Adipocyte (in vitro differentiated cells): ENCODE data around the gene R3HDML.
"Not testable (repeated sequence)": the region's sequence is repeated elsewhere in the genome, so short reads cannot be mapped to it uniquely, and the experiment has no call there.

ENCODE experiments used
- DNase-seq: peaks from one replicate; pipeline ENCODE4 v3.0.0-alpha.2; 2015; ENCODE audit warnings: low read depth
- H3K27me3 ChIP-seq: replicated peaks from 2 replicates; pipeline ENCODE4 v1.7.0; 2013; ENCODE audit warnings: mild to moderate bottlenecking, low read length, moderate library complexity; ENCODE audit not compliant: control insufficient read depth, insufficient read depth
- H3K36me3 ChIP-seq: 2 replicates; pipeline ENCODE4 v1.7.0; 2013; ENCODE audit warnings: low read length, mild to moderate bottlenecking, moderate library complexity; ENCODE audit not compliant: control insufficient read depth, insufficient read depth, severe bottlenecking
- H3K4me1 ChIP-seq: 2 replicates; pipeline ENCODE4 v1.7.0; 2013; ENCODE audit warnings: mild to moderate bottlenecking, low read length, moderate library complexity; ENCODE audit not compliant: control insufficient read depth, insufficient read depth
- H3K4me3 ChIP-seq: 2 replicates; pipeline ENCODE4 v1.7.0; 2013; ENCODE audit warnings: mild to moderate bottlenecking, low read length, moderate library complexity
- H3K9ac ChIP-seq: 2 replicates; pipeline ENCODE4 v1.7.0; 2013; ENCODE audit warnings: mild to moderate bottlenecking, low read length, moderate library complexity
- H3K9me3 ChIP-seq: 2 replicates; pipeline ENCODE4 v1.7.0; 2013; ENCODE audit warnings: mild to moderate bottlenecking, low read length, moderate library complexity; ENCODE audit not compliant: control insufficient read depth

Gene R3HDML, protein sequence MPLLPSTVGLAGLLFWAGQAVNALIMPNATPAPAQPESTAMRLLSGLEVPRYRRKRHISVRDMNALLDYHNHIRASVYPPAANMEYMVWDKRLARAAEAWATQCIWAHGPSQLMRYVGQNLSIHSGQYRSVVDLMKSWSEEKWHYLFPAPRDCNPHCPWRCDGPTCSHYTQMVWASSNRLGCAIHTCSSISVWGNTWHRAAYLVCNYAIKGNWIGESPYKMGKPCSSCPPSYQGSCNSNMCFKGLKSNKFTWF

DNA sequence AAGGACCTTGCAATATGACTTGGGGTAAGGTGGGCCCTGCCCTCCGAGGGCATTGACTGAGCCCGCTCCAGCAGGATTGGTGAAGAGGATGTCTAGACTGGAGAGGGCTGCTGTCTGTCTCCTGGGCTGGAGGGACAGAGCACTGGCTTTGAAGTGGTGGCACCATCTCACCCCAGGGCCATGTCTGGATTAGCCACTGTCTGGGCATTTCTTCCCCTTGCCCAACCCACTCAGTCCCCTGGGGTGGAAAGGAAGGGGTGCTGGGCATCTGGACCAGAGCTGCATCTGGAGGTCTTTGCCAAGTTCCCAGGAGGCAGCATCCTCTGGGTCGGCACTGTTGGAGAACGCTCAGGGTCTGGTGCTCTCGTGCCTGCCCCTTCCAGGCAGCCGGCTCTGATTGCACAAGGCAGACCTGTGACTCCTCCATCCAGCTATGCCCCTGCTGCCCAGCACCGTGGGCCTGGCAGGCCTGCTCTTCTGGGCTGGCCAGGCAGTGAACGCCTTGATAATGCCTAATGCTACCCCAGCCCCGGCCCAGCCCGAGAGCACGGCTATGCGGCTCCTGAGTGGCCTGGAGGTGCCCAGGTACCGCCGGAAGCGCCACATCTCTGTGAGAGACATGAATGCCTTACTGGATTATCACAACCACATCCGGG lies at the start of gene R3HDML:
Gene R3HDML, plus strand, starts transcription at position 319 of the 656 bp plus-strand sequence. Its CDS starts 115 bp downstream, at position 434.
- Histone ChIP-seq H3K9ac (no peak within 1 kb of the TSS), H3K4me3 (no peak within 1 kb of the TSS), H3K4me1 (no peaks in the 10 kb centered on the region), H3K36me3 (no peaks in the 10 kb centered on the region), H3K27me3 (peaks cover 50% of the 10 kb centered on the region), H3K9me3 (no peaks in the 10 kb centered on the region)
- DNase-seq, result no peak

DNA sequence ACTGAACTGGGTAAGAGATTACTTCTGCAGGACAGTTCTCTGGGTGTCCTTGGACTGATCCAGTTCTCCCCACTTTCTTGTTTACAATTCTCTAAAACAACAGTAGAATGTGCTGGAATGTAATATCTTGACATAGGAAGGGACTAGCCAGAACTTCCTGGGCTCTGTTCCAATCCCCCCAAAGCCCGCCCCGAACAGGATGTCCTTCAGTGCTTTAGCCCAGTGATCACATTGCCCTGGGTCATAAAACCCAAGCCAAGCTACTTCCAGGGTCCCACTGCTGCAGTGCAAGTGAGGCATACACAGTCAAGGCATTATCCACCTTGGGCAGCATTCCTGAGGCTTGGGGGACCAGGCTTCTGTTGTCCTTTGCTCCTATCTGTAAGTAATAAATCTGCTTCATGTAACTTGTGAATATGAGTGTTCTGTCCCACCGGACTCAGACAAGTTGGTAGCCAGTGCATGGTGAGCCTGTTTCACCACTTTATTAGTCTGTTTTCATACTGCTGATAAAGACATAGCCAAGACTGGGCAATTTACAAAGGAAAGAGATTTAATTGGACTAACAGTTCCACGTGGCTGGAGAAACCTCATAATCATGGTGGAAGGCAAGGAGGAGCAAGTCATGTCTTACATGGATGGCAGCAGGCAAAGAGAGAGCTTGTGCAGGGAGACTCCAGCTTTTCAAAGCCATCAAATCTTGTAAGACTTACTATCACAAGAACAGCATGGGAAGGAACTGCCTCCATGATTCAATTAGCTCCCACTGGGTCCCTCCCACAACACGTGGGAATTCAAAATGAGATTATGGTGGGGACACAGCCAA lies 49.4 kb upstream of the R3HDML start:
- Histone ChIP-seq H3K9ac (no peak overlapping the region), H3K4me1 (peaks cover 9% of the 10 kb centered on the region), H3K36me3 (no peaks in the 10 kb centered on the region), H3K27me3 (no peaks in the 10 kb centered on the region), H3K4me3 (no peak overlapping the region), H3K9me3 (no peaks in the 10 kb centered on the region)
- no peak for DNase-seq

DNA sequence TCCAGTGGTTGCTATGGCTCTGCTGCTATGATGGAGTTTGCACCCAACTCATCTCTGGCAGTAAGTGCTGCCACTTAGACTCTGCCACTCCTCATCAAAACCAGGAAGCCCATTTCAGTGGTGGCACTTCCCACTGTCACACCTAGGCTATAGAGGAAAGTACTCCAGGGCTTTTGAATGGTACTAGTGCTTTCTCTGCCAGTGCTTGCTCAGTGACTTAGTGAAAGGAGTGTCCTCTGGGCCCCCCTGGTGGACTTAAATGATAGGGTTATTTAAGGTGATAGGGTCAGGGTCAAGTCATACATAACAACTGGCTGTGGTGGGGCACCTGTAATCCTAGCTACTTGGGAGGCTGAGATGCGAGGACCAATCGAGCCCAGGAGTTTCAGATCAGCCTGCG lies 48.6 kb upstream of the R3HDML start:
- Histone ChIP-seq H3K27me3 (no peaks in the 10 kb centered on the region), H3K36me3 (no peaks in the 10 kb centered on the region), H3K9me3 (no peaks in the 10 kb centered on the region), H3K4me1 (peaks cover 9% of the 10 kb centered on the region), H3K4me3 (no peak overlapping the region), H3K9ac (no peak overlapping the region)
- no peak for DNase-seq

DNA sequence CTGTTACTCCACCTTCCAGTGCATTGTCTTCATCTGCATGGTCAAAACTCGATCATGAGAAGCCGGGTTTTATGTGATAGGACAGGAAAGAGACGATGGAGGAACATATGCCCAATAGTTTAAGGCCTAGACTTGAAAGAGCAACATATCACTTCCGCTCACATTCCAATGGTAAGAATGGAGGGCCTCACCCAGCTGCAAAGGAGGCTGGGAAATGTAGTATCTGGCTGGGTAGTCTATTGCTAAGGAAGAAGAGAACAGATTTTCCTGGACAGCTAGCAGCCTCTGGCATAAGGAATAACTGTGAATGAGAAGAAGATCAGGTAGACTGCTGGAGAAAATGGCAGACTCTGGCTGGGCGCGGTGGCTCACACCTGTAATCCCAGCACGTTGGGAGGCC lies 45.1 kb upstream of the R3HDML start:
- Histone ChIP-seq H3K36me3 (no peaks in the 10 kb centered on the region), H3K9ac (no peak overlapping the region), H3K9me3 (no peaks in the 10 kb centered on the region), H3K4me1 (peaks cover 9% of the 10 kb centered on the region), H3K27me3 (no peaks in the 10 kb centered on the region), H3K4me3 (no peak overlapping the region)
- DNase-seq, result no peak

DNA sequence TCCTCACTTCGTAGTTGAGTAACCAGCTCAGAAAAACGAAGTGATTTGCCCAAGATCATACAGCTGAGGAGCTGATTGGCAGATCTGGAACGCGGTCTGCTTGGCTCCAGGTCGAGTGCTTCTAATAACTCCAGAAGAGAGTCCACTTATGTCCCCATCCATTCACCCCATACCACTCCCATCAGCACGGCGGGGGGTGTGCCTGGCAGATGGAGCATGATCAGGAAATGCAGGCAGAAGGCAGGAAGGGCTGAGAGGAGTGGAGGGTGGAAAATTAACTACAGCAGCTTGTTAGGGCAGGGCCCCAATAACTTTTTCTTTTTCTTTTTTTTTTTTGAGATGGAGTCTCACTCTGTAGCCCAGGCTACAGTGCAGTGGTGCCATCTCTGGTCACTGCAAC lies 40.8 kb upstream of the R3HDML start:
- Histone ChIP-seq H3K36me3 (no peaks in the 10 kb centered on the region), H3K9ac (no peak overlapping the region), H3K27me3 (no peaks in the 10 kb centered on the region), H3K4me3 (no peak overlapping the region), H3K9me3 (no peaks in the 10 kb centered on the region), H3K4me1 (no peaks in the 10 kb centered on the region)
- no peak for DNase-seq

DNA sequence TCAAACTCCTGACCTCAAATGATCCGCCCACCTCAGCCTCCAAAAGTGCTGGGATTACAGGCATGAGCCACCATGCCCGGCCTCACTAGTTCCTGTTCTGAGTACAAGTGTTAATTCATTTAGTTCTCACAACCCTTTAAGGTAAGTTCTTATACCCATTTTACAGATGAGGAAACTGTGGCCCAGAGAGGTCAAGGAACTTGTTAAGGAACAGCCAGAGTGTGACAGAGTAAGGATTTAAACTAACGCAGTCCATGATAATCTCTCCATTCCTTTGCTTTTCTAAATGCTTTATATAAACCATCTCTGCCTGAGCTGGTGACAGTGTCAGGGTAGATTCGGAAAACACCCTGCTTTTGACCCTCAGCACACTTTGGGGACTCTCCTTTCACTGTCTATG lies 39.1 kb upstream of the R3HDML start:
- Histone ChIP-seq H3K4me3 (no peak overlapping the region), H3K27me3 (no peaks in the 10 kb centered on the region), H3K9me3 (no peaks in the 10 kb centered on the region), H3K36me3 (no peaks in the 10 kb centered on the region), H3K9ac (no peak overlapping the region), H3K4me1 (peaks cover 6% of the 10 kb centered on the region)
- DNase-seq, result no peak

DNA sequence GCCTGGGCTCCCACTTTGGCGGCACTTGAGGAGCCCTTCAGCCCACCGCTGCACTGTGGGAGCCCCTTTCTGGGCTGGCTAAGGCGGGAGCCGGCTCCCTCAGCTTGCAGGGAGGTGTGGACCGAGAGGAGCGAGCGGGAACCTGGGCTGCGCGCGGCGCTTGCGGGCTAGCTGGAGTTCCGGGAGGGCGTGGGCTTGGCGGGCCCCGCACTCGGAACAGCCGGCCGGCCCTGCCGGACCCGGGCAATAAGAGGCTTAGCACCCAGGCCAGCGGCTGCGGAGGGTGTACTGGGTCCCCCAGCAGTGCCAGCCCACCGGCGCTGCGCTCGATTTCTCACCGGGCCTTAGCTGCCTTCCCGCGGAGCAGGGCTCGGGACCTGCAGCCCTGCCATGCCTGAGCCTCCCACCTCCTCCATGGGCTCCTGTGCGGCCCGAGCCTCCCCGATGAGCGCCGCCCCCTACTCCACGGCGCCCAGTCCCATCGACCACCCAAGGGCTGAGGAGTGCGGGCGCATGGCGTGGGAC lies 37.8 kb upstream of the R3HDML start:
- not testable (repeated sequence) for H3K36me3 ChIP-seq, H3K4me3 ChIP-seq, DNase-seq, H3K9ac ChIP-seq, H3K27me3 ChIP-seq, H3K4me1 ChIP-seq, H3K9me3 ChIP-seq

DNA sequence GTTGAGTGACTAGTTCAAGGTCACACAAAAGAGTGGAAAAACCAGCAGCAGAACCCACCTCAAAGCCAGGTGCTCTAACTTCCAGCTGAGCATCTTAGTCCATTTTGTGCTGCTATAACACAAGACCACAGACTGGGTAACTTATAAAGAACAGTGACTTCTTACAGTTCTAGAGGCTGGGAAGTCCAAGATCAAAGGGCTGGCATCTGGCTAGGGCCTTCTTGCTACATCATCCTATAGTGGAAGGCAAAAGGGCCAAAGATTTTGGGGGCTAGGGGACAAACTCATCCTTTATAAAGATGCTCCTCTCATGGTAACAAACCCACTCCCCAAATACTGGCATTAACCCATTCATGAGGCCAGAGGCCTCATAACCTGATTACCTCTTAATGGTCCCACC lies 35.6 kb upstream of the R3HDML start:
- Histone ChIP-seq H3K9ac (no peak overlapping the region), H3K4me3 (no peak overlapping the region), H3K27me3 (no peaks in the 10 kb centered on the region), H3K36me3 (peaks cover 6% of the 10 kb centered on the region), H3K9me3 (no peaks in the 10 kb centered on the region), H3K4me1 (peaks cover 13% of the 10 kb centered on the region)
- DNase-seq, result no peak

DNA sequence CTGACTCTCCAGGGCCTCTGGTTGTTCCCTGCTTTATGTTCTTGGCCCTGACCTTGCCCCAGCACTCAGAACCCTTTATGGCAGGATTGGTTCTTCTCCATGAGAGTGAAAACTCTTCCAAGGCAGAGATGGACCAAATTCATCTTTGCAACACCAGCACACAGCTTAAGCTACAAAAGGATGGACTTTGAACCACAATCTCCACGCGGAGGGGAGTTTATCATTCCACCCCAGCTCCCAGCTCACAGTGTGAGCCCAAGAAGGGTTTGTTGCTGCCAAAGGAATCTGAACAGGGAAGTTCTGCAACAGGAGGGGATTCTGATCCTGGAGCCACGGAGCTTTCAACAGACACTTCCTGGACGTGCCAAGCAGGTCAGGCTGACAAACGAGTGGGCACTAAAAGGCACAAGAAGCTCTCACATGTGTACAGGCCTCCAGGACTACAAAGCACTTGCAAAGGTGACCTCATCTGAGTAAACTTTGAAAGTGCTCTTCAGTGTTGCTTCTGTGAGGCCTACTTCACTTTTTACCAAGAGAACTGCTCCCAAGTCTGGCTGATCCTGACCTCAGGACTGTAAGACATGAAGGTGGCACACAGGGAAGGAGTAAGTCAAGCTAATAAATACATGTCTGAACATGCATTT lies 34.7 kb upstream of the R3HDML start:
- H3K27me3 ChIP-seq, result no peaks in the 10 kb centered on the region
- DNase-seq, result no peak
- no peaks in the 10 kb centered on the region for H3K9me3 ChIP-seq

DNA sequence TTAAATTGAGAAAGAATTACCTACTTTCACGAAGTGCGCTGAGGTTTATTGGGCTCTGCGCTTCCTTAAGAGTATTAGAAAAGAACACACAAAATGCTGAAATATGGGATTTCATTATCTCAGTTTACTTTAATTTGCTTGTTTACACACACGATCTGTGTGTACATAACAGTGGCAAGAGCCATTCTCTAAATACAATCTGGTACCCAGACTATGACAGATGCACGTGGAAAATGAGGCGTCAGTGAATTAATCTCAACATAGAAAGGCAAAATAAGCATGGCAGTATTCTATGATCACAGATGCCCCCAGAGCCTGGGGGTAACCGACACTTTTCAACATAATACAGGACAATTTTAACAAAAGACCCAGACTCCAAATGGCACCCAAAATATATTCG lies 34.1 kb upstream of the R3HDML start:
- H3K9ac ChIP-seq, result no peak overlapping the region
- no peak overlapping the region for H3K4me3 ChIP-seq
- no peaks in the 10 kb centered on the region for H3K27me3 ChIP-seq
- H3K9me3 ChIP-seq, result no peaks in the 10 kb centered on the region
- peaks cover 22% of the 10 kb centered on the region for H3K4me1 ChIP-seq
- DNase-seq, result no peak
- peaks cover 11% of the 10 kb centered on the region for H3K36me3 ChIP-seq

More for the DNA sequence above, 34.7 kb upstream of the R3HDML start:
- Histone ChIP-seq H3K4me1 (peaks cover 22% of the 10 kb centered on the region), H3K4me3 (no peak overlapping the region), H3K9ac (no peak overlapping the region), H3K36me3 (peaks cover 11% of the 10 kb centered on the region)

DNA sequence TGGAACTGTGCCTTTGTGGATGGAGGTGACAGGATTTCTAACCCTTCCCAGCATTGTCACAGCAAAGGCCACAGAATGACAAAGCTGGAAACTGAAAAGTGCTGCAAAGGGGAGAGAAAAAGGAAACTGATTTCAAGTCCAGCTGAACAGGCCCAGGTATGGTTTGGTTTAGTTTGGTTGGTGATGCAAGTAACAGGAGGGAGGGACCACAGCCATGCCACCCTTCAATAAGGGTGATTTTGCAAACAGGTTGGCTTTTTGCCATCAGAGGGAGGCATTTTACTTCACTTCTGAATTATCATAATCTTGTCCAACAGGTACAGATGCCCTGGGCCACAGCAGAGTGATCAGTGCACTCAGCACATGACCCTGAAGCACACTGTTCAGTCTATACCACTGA lies 32.5 kb upstream of the R3HDML start:
- H3K4me1 ChIP-seq, result peaks cover 25% of the 10 kb centered on the region
- H3K36me3 ChIP-seq, result peaks cover 11% of the 10 kb centered on the region
- H3K4me3 ChIP-seq, result no peak overlapping the region
- DNase-seq, result no peak
- no peak overlapping the region for H3K9ac ChIP-seq
- H3K9me3 ChIP-seq, result no peaks in the 10 kb centered on the region
- no peaks in the 10 kb centered on the region for H3K27me3 ChIP-seq
